Measurements from ENCODE around the gene HOXC4. TPM values are rescaled to one million over a fixed set of nuclear protein-coding genes. Genes with fewer than 3 reads are reported as not detected.
"Not testable (repeated sequence)": the region's sequence is repeated elsewhere in the genome, so short reads cannot be mapped to it uniquely, and the experiment has no call there.

Gene HOXC4
- total RNA-seq, 1 donor from 2014 or later = 0.89 TPM

DNA sequence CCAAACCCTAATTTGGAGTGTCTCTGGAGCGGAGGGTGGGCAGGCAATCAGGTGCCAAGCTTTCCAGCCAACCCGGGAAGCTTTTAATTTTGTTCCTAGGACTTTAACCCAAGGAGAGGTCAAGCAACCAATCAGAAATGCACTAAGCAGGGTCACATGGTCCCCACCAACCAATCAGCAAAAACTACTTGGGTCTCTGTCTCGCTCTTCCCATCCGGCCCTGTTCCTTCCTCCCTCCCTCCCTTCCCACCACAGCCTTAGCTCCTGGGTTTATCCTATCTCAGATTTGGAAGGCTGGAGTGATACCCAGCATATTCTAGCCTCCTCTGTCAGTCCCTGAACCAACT lies 13.5 kb upstream of the HOXC4 start:
- no peak for DNase-seq (ENCODE audit: low spot score)

DNA sequence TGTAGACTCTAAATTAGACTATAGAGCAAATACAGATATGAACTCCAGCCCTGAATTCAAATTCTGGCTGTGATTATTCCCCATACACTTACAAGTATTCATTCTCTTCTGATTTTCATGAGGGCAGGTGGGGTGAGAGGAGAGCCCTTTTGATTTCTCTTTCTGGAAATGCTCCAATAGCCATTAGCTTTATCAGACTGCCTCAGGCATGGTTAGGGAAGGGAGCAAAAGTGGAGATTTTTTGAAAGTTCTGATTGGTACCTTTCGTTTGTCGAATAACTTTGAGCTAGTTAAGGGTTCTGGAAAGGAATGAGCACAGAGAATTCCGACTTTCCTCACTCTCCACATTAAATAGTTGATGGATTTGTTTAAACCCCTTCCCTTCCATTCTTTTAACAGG lies 13.0 kb upstream of the HOXC4 start:
- no peak for DNase-seq (ENCODE audit: low spot score)

DNA sequence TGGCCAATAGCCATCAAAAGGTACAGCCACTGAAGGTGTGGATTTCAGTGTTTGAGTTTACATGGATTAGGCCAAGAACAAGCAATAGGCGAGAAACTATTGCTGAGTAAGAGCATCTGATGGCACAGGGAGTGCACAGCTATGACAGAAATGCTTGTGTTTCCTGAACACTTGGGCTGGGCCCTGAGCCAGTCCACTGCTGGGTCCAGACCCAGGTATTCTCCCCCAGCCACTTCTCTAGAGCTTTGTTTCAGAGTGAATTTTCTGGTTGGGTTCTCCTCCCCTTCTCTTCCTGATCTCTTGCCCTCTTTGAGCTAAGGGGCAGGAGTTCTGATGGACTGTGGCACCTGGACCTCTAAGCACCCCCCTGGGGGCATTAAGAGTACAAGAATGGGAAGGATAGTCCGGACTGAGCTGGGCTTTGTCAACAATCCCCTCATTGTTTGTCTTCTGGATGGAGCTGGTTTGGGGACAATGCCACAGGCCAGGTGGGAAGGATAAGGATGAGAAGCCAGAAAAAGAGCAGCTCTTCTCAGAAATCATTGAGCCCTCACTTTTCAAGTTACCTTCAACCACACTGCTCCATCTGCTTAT lies 12.4 kb upstream of the HOXC4 start:
- no peak for DNase-seq (ENCODE audit: low spot score)

DNA sequence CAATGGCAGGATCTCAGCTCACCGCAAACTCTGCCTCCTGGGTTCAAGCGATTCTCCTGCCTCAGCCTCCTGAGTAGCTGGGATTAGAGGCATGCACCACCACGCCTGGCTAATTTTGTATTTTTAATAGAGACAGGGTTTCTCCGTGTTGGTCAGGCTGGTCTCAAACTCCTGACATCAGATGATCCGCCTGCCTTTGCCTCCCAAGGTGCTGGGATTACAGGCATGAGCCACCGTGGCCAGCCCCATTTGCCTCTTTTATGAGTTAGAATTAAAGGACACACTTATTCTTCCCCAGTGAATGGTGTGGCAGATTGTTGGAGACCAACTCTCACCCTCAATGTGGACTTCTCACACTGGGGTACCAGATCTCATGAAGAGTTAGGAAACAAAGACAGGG lies 11.6 kb upstream of the HOXC4 start:
- DNase-seq (ENCODE audit: low spot score) = not testable (repeated sequence)

DNA sequence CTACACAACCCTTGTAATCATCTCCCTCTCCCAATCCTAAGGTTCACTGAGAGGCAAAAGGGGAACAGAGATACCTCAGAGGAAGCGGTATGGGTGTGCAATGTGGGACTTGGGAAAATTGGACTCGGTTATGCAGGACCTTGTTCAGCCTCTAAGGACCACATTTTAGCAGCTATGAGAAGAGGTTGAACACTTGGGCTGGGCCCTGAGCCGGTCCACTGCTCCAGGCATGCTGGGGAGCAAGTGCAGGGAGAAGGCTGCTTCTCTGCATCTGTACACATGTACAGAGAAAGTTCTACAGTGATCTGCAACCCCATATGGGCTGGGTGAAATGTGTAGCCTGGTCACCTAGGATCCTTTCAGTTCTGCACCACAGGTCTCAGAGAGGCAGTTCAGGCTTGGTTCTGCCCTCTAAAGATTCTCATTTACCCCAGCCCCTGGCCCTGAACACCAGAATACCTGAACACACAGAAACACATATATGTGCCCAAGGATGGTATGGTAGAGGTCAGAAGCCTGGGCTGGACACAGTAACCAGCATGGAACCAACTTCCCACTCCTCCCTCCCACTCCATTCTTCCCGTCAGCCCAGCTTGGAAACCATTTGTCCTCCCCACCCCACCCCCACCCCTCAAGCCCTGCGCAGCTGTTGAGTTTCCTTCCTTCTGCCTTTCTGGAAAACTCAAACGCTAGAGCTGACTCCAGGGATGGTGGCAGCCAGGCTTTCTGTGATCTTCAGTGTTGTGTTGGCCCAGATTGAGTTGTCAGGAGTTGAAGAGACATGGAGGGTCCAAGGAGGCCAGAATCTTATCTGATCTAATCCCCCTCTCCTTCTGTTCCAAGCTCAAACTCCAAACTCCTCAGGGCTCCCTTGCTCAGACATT lies 10.4 kb upstream of the HOXC4 start:
- DNase-seq (ENCODE audit: low spot score) = no peak

DNA sequence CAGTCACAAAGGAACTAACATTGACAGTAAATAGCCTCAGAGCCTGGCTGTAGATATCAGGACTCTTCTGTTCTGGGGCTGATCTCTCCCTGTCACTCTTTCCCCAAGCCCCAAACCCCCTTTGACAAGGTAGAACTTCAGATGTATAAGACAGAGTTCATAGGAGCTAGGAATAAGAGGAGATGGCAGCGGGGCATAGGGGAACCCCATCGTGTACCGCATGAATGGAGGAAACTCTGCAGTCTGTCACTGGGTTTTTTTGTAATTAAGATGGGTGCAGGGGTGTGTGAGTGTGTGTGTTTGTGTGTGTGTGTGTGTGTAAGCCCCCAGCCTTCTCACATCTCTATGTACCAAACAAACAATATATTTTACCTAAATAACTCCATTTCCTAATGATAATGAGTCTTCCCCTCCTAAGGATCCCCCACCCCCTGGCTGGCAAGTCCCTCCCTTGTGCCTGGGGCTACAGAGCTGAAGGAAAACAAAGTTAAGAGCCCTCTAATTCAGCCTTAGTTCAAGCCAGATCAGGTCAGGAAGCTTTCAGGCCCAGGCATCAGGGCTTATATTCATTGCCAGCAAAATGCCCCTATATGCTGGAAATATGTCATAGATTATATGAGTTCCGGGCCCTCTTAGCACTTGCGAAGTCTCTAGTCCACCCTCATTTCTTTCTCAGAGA lies 9.1 kb upstream of the HOXC4 start:
- DNase-seq (ENCODE audit: low spot score) = no peak

DNA sequence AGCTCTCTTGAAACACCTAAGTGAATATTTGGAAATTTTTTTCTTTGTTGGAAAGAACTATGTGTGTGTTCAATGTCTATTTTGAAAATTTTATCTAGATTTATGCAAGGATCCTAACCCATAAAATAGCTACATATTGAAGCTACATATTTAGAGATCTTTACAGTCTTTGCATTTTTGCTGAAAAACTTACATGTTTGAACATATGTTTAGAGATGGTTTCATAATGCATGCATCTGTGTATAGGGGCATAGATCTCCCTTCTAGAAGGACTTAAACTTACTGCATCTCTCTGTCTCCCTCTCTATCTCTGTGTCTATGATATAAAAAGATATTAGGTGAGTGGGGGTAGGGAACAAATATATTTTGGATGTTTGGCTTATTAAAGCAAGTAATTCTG lies 8.2 kb upstream of the HOXC4 start:
- no peak for DNase-seq (ENCODE audit: low spot score)

DNA sequence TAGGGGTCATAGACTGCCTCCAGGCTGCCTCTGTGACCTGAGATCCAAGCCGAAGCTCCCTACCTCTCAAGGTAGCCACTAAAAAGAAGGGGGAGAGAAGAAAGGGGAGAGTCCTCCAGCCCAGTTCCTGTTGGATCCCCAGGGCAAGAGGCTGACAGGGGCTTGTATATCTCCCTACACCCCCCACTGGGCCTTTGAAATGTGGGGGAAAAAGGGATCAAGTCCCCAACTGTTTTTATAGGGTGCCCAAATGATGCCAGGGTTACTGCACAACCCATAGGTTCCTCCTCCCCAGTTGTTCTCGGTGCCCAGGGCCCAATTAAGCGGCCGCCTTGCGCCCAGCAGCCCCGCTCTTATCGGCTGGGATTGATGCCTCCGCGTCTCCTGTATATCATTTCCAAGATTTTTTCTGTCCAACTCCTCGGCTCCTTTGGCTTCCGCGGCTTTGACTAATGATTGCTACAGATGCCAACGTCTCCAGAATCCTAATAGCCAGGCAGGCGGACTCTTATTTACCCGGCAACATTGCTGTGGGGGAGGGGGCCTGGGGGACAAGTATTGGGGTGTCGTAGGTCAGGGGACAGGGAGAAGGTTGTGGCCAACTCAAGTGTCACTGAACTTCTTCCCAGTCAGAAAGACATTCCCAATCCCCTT lies 7.6 kb upstream of the HOXC4 start:
- no peak for DNase-seq (ENCODE audit: low spot score)

DNA sequence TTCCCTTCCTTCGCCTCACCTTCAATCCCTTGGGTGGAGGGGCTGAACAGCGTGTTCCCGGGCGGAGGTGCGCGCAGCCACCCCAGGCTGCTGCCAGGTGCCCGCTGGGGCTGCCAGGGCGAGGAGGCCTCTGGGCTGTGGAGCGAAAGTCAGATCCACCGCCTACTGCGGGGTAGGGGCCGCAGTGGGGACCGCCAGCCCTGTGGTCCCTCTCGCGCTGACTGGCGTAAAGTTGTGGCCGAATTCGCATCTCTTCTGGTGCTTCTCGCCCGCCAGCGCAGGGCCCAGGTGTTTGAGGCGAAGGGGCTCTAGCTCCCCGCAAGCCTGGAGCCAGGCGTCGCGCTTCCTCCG lies 6.9 kb upstream of the HOXC4 start:
- no peak for DNase-seq (ENCODE audit: low spot score)

DNA sequence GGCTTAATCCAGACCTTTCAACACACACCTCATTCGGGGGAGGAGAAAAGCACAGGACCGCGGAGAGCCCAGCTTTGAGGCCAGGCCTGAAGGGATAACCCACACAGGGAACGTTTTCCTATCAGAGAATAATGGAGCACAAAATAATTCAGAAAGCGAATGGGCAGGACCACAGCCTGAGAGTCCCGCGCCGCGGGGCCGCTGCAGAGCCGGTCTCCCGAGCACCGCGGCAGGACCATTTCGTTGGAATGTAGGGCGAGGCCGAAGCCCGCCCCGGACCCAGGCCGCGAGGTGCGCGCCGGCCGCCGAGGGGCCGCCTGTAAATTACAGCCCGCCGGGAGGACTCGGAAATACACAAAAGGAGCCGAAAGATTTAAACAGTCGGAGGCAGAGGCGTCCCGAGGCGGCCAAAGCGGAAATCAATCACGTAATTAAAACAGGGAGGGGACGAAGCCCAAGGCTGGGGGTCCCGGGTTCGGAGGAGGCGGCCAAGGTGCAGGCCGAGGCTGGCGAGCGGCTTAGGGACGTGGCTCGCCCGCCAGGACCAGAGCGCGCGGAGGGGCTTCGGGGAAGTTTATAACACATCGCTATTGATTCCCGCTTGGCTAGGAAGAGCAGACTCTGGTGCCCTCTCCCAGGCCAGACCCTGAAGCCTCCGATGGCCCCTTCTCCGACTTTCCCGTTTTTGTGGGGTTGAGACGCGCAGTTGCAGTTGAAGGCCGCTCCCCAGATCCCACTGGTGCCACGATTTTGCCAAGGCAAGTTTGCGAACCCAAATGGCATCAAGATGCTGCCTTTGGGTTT lies 6.3 kb upstream of the HOXC4 start:
- no peak for DNase-seq (ENCODE audit: low spot score)

DNA sequence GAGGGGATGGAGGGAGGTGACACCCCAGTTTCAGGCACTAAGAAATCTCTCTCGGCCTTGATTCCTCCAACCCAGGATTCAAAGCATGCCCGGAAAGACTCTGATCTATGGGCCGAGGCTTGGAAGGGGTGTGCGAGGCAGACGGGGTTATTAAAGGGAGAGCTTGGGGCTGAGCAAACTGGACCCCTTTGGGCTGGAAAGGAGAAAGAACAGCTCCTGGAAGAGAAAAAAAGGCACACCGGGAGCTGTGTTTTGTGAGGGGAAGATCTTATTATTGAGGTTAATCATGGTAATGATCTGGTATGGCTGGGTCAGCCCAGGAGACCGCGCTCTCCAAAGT lies 5.7 kb upstream of the HOXC4 start:
- DNase-seq (ENCODE audit: low spot score) = no peak

DNA sequence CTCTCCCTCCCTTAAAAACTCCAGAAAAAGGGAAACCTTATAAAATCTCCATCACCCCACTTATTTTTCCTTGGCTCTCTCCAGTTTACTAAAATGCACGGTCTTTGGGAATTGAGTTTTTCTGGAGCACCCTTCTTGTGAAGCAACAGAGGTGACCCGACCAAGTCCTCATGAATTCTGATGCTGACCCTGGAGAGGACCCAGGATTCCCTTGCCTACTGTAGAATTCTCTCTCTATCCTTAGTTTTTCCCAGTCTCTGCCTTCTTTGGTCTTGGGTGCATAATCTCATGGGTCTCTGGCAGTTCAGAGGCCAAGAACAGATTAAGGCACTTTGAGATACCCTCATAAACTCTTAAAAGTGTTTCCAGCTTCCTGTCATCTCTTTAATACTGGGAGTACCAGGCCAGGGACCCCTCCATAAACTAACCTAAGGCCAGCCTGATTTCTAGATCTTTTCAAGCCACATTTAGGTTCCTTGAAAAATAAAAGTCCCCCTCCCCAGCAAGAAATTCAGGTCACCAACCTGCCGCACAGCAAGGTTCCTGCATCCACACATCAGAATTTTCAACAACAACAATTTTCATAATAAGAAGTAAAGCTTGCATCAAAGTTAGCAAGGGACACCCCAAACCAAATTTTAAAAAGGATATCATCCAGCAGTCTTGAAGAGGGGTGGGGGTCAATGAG lies 5.1 kb upstream of the HOXC4 start:
- no peak for DNase-seq (ENCODE audit: low spot score)

DNA sequence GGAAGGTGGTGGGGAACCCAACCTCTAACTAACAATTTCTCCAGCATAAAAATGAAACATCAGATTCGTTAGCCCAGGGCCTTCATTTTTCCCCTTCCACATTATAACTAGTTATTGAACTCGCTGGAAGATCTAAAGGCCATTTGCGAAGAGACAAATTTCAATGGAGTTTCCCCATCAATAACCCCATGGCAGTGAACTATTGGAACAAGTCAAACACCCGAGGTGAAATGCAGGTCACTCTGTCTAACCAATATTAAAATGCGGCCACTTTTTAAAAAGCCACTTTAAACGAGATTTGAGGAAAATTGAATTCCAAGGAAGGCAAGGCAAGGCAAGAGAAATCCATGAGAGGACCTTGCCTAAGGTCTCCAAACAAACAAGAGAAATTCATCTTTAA lies 4.5 kb upstream of the HOXC4 start:
- DNase-seq (ENCODE audit: low spot score) = no peak

DNA sequence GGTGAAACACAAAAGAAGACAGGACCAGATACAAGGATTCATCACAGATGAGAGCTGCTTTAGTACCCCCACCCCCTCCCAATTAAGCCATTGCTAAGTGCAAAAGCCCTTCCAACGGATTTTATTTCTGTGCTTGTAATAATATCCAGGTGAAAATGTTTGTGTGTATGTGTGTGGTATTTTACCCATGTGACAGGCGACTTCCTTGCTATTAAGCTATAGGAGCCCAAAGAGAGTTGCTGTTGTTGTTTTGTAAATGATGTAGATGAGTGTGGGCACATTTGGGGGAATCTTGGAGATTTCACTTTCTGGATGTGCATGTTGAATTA lies 3.2 kb upstream of the HOXC4 start:
- no peak for DNase-seq (ENCODE audit: low spot score)

DNA sequence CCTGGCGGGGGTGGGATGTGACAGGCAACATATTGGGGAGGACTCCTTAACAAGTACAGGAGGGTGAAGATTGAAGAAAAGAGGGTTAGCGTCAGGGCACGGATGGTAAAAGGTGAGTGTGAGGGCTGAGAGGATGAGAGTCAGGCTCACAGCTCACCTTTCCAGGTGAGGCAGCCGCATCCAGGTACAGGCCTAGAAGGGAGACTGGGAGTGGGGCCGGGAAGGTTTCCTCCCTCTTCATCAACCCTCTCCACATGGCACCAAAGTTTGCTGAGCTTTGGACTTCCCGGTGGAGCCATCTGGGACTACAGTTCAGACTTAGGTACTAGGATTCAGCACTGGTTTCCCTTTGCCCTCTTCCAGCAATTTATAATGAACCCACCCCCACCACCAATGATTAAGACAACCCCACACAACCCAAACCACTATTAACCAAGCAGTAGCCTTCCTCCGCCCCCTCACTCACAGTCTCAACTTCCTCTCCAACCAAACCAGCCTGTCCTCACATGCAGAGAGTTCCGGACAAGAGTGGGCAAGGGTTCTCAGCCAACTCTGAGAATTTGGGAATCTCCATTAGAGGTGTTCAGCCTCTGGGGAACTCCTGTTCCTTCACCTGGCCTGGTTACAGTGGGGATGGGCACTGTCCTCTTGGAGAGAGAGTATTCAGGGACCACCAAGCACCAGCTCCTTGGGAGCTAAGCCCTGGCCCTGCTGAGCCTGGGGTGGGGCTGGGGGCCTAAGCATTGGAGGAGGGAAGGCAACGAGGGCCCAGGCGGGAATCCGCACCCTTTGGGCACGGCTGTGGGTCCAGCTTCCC lies 2.4 kb upstream of the HOXC4 start:
- no peak for DNase-seq (ENCODE audit: low spot score)

DNA sequence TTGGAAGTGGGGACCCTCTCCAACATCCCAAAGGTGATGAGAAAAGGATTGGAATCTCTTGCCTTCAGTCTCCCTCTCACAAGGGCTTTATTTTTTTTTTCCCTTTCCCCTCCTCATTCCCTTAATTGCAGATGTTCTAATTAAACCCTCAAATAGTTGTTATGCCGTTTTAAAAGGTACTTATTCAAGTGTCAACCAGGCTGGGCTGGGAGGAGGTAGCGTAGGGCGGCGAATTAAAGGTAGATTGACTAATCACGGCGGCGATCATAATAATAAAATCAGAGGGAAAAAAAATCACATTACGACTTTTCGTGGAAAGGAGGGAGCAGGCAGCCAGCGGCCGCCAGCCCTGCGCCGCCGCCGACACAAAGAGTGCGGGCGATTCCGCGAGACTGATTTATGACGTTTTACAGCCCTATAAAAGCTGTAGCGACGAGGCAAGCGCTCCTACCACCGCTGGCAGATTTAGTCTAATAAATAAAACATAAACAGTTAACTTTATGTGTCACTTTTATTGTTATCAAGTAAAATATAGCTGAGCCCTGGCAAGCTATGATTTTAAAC lies 1.7 kb upstream of the HOXC4 start:
- no peak for DNase-seq (ENCODE audit: low spot score)

DNA sequence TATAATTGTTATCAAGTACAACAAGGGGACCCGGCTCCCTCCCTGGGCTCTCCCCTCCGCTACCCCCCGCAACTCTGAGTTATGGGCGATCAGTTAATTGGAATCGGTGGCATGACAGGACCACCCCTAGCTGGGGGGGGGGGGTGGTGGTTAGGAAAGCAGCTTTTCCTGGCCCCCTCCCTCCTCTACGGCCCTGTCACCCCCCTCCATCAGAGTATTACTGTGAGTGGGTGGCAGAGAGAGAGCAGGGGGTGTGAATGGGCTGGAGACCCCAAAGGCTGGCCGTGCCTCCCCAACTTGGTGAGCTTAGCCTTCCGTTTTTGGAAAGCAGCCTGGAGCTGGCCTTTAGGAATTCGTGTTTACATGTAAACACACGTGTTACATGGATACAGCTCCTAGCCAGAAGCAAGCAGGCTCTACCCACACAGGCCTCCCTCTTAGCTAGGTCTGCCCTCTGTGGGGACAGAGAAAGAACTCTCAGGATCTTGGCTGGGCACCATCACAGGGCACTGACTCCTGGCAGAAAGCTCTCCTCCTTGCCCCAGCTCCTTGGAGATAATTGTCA lies 1.1 kb upstream of the HOXC4 start:
- DNase-seq (ENCODE audit: low spot score) = no peak

DNA sequence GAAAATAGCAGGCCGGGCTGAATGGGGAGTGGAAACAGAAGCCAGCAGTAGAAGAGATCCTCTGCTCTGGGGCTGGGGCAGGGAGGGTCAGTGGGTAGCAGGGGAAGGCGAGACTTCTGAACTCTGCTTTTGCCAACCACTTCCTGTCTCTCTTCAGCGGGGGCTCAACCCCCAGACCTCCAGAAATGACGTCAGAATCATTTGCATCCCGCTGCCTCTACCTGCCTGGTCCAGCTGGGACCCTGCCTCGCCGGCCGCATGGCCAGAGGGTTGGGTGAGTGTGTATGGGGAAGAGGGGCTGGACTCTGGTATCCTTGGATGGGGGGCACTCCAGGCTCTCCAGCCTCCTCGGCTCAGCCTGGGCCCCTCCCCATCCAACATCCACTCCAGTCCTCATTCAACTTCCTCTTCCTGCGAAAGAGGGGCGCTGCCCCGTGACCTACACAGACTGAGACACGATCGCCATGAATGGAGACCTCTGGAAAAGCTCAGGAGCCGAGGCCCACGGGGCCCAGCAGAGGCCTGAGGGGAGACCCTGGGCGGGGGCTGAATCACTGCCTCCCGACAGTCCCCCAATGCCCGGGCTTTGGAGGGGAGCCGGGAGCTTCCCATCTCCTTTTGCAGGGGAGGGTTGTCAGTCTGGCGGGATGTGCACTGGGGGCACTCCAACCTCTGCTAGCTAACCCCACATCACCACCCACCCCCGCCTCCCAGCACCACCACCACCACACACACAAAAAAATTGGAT lies 458 bp upstream of the HOXC4 start:
- DNase-seq (ENCODE audit: low spot score) = no peak

DNA sequence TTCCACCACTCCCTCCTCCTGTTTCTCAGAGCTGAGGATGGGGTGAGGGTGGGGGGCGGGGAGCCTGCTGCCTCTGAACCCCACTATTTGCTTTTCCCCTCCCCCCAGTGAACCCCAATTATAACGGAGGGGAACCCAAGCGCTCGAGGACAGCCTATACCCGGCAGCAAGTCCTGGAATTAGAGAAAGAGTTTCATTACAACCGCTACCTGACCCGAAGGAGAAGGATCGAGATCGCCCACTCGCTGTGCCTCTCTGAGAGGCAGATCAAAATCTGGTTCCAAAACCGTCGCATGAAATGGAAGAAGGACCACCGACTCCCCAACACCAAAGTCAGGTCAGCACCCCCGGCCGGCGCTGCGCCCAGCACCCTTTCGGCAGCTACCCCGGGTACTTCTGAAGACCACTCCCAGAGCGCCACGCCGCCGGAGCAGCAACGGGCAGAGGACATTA lies 1.1 kb downstream of the HOXC4 start:
- DNase-seq (ENCODE audit: low spot score) = no peak

Data from mucosa of gallbladder (tissue), 1 donor.